ENCODE results near the gene LYRM9. TPM values are rescaled to one million over a fixed set of nuclear protein-coding genes. Genes with fewer than 3 reads are reported as not detected.

The LYRM9 gene
- total RNA-seq, 1 donor from 2014 or later: 5.2 TPM

- no peak for DNase-seq (ENCODE audit: low spot score)
- no peak overlapping the region for H3K27ac Mint-ChIP-seq (ENCODE audit: unreplicated experiment)
- peaks cover 2% of the 10 kb centered on the region for H3K36me3 Mint-ChIP-seq (ENCODE audit: low read depth)
- no peak for TF ChIP-seq CTCF (IDR thresholded peaks at IDR 0.05)
- peaks cover 25% of the 10 kb centered on the region for H3K4me1 Mint-ChIP-seq (ENCODE audit: low read depth)
- H3K9me3 Mint-ChIP-seq (ENCODE audit: low read depth): no peaks in the 10 kb centered on the region
- H3K4me3 Mint-ChIP-seq (ENCODE audit: unreplicated experiment): no peak overlapping the region
- peaks cover 26% of the 10 kb centered on the region for H3K27me3 Mint-ChIP-seq (ENCODE audit: low read depth)
Measured at GRCh38 chr17:27893841-27894503, 807 bp upstream of the LYRM9 start.

- Mint-ChIP-seq H3K36me3 (ENCODE audit: low read depth) (peaks cover 2% of the 10 kb centered on the region), H3K9me3 (ENCODE audit: low read depth) (no peaks in the 10 kb centered on the region), H3K4me3 (ENCODE audit: unreplicated experiment) (peak overlapping the region; percentile 70), H3K27me3 (ENCODE audit: low read depth) (peaks cover 25% of the 10 kb centered on the region), H3K27ac (ENCODE audit: unreplicated experiment) (no peak overlapping the region), H3K4me1 (ENCODE audit: low read depth) (peaks cover 35% of the 10 kb centered on the region)
- no peak for TF ChIP-seq CTCF (IDR thresholded peaks at IDR 0.05)
- DNase-seq (ENCODE audit: low spot score): no peak
Measured at GRCh38 chr17:27892542-27892865, 661 bp downstream of the LYRM9 start.

GRCh38 chr17:27891841-27892240 is 1.3 kb downstream of the LYRM9 start:
- TF ChIP-seq CTCF (IDR thresholded peaks at IDR 0.05): no peak
- Mint-ChIP-seq H3K27ac (ENCODE audit: unreplicated experiment) (no peak overlapping the region), H3K27me3 (ENCODE audit: low read depth) (peaks cover 21% of the 10 kb centered on the region), H3K36me3 (ENCODE audit: low read depth) (no peaks in the 10 kb centered on the region), H3K4me3 (ENCODE audit: unreplicated experiment) (no peak overlapping the region), H3K4me1 (ENCODE audit: low read depth) (peaks cover 35% of the 10 kb centered on the region), H3K9me3 (ENCODE audit: low read depth) (no peaks in the 10 kb centered on the region)
- DNase-seq (ENCODE audit: low spot score): no peak

GRCh38 chr17:27889711-27890251 is 3.4 kb downstream of the LYRM9 start:
- DNase-seq (ENCODE audit: low spot score): no peak
- Mint-ChIP-seq H3K36me3 (ENCODE audit: low read depth) (no peaks in the 10 kb centered on the region), H3K9me3 (ENCODE audit: low read depth) (no peaks in the 10 kb centered on the region), H3K27me3 (ENCODE audit: low read depth) (peaks cover 6% of the 10 kb centered on the region), H3K4me3 (ENCODE audit: unreplicated experiment) (no peak overlapping the region), H3K4me1 (ENCODE audit: low read depth) (peaks cover 35% of the 10 kb centered on the region), H3K27ac (ENCODE audit: unreplicated experiment) (no peak overlapping the region)
- TF ChIP-seq CTCF (IDR thresholded peaks at IDR 0.05): no peak

GRCh38 chr17:27888945-27889344 is 4.2 kb downstream of the LYRM9 start:
- no peak for DNase-seq (ENCODE audit: low spot score)
- TF ChIP-seq CTCF (IDR thresholded peaks at IDR 0.05): peak; percentile 35
- Mint-ChIP-seq H3K4me1 (ENCODE audit: low read depth) (peaks cover 35% of the 10 kb centered on the region), H3K27ac (ENCODE audit: unreplicated experiment) (peak overlapping the region; percentile 65), H3K4me3 (ENCODE audit: unreplicated experiment) (peak overlapping the region; percentile 35), H3K27me3 (ENCODE audit: low read depth) (no peaks in the 10 kb centered on the region), H3K36me3 (ENCODE audit: low read depth) (no peaks in the 10 kb centered on the region), H3K9me3 (ENCODE audit: low read depth) (no peaks in the 10 kb centered on the region)

All from chondrocyte (in vitro differentiated cells).